SK-N-SH treated with all-trans-retinoic acid at 6 μM for 48 hours (cell line): Measurements from ENCODE around the gene E2F8.

Experiments
- ATAC-seq: fragments of 200-7000 bp; cut with Tn5 transposase; 3 replicates; pipeline ENCODE4 v1.9.1; 2020; ENCODE audit warnings: mild to moderate bottlenecking, moderate library complexity
- BACH2 ChIP-seq: fragments of 250-450 bp; sonication (Bioruptor Pico); IDR thresholded peaks from 2 replicates; pipeline ENCODE4 v1.9.0; 2021; ENCODE audit warnings: mild to moderate bottlenecking, borderline replicate concordance
- CSDC2 ChIP-seq: fragments of 250-450 bp; sonication (Bioruptor Pico); IDR thresholded peaks from 2 replicates; pipeline ENCODE4 v1.5.0; 2020; ENCODE audit warnings: mild to moderate bottlenecking, moderate library complexity
- ESRRG ChIP-seq: fragments of 250-450 bp; sonication (Bioruptor Pico); IDR thresholded peaks from 2 replicates; pipeline ENCODE4 v1.6.1; 2021; ENCODE audit warnings: mild to moderate bottlenecking
- GLIS3 ChIP-seq: fragments of 250-450 bp; sonication (Bioruptor Pico); IDR thresholded peaks from 2 replicates; pipeline ENCODE4 v1.5.0; 2020; ENCODE audit warnings: mild to moderate bottlenecking, moderate library complexity
- ISL1 ChIP-seq: fragments of 250-450 bp; sonication (Bioruptor Pico); IDR thresholded peaks from 2 replicates; pipeline ENCODE4 v2.1.2; 2022; ENCODE audit warnings: mild to moderate bottlenecking, moderate library complexity
- OSR1 ChIP-seq: fragments of 250-450 bp; sonication (Bioruptor Pico); IDR thresholded peaks from 2 replicates; pipeline ENCODE4 v1.8.0; 2022; ENCODE audit warnings: moderate library complexity, mild to moderate bottlenecking, inconsistent platforms
- PPARA ChIP-seq: fragments of 250-450 bp; sonication (Bioruptor Pico); IDR thresholded peaks from 2 replicates; pipeline ENCODE4 v1.5.0; 2020; ENCODE audit warnings: mild to moderate bottlenecking, borderline replicate concordance
- SNAI2 ChIP-seq: fragments of 250-450 bp; sonication (Bioruptor Pico); IDR thresholded peaks from 2 replicates; pipeline ENCODE4 v1.5.0; 2020; ENCODE audit warnings: mild to moderate bottlenecking, moderate library complexity
- TCF4 ChIP-seq: fragments of 250-450 bp; sonication (Bioruptor Pico); IDR thresholded peaks from 2 replicates; pipeline ENCODE4 v1.8.0; 2021; ENCODE audit warnings: mild to moderate bottlenecking, moderate library complexity, borderline replicate concordance
- TOX ChIP-seq: fragments of 250-450 bp; sonication (Bioruptor Pico); IDR thresholded peaks from 2 replicates; pipeline ENCODE4 v1.8.0; 2021; ENCODE audit warnings: mild to moderate bottlenecking, moderate library complexity, borderline replicate concordance
- TSHZ2 ChIP-seq: fragments of 250-450 bp; sonication (Bioruptor Pico); IDR thresholded peaks from 2 replicates; pipeline ENCODE4 v1.5.0; 2020; ENCODE audit warnings: mild to moderate bottlenecking, moderate library complexity
- ZC3H10 ChIP-seq: fragments of 250-450 bp; sonication (Bioruptor Pico); IDR thresholded peaks from 2 replicates; pipeline ENCODE4 v1.5.1; 2021; ENCODE audit warnings: mild to moderate bottlenecking, moderate library complexity
- ZFP3 ChIP-seq: fragments of 250-450 bp; sonication (Bioruptor Pico); IDR thresholded peaks from 2 replicates; pipeline ENCODE4 v1.5.0; 2020; ENCODE audit warnings: mild to moderate bottlenecking, moderate library complexity
- ZFP30 ChIP-seq: fragments of 450-650 bp; formaldehyde crosslinking; IDR thresholded peaks from 2 replicates; pipeline ENCODE4 v1.5.0; 2022; ENCODE audit warnings: mild to moderate bottlenecking, moderate library complexity
- ZNF565 ChIP-seq: fragments of 450-650 bp; formaldehyde crosslinking; conservative IDR thresholded peaks from 2 replicates; pipeline ENCODE4 v1.5.0; 2020; ENCODE audit warnings: low read depth, mild to moderate bottlenecking, moderate library complexity
- ZNF70 ChIP-seq: fragments of 450-650 bp; formaldehyde crosslinking; IDR thresholded peaks from 2 replicates; pipeline ENCODE4 v1.5.0; 2020; ENCODE audit warnings: mild to moderate bottlenecking, moderate library complexity
- ZNF8 ChIP-seq: fragments of 450-650 bp; formaldehyde crosslinking; IDR thresholded peaks from 2 replicates; pipeline ENCODE4 v1.5.0; 2020; ENCODE audit warnings: mild to moderate bottlenecking, moderate library complexity
- TF ChIP-seq, protein P1 (sequence below): fragments of 250-450 bp; sonication (Bioruptor Pico); IDR thresholded peaks from 2 replicates; pipeline ENCODE4 v1.5.1; 2020; ENCODE audit warnings: low read depth, mild to moderate bottlenecking, moderate library complexity
- TF ChIP-seq, protein P2 (sequence below): fragments of 250-450 bp; sonication (Bioruptor Pico); IDR thresholded peaks from 2 replicates; pipeline ENCODE4 v1.8.0; 2020; ENCODE audit warnings: mild to moderate bottlenecking, moderate library complexity, borderline replicate concordance
- TF ChIP-seq, protein P3 (sequence below): fragments of 250-450 bp; sonication (Bioruptor Pico); IDR thresholded peaks from 2 replicates; pipeline ENCODE4 v1.5.1; 2021; ENCODE audit warnings: mild to moderate bottlenecking, moderate library complexity
- TF ChIP-seq, protein P4 (sequence below): fragments of 250-450 bp; sonication (Bioruptor Pico); IDR thresholded peaks from 2 replicates; pipeline ENCODE4 v1.8.0; 2021; ENCODE audit warnings: low read depth, mild to moderate bottlenecking, moderate library complexity, borderline replicate concordance

Gene E2F8

GRCh38 chr11:19229671-19230070 is 11.1 kb downstream of the E2F8 start:
- ATAC-seq = no peak
- TF ChIP-seq, protein P1, sequence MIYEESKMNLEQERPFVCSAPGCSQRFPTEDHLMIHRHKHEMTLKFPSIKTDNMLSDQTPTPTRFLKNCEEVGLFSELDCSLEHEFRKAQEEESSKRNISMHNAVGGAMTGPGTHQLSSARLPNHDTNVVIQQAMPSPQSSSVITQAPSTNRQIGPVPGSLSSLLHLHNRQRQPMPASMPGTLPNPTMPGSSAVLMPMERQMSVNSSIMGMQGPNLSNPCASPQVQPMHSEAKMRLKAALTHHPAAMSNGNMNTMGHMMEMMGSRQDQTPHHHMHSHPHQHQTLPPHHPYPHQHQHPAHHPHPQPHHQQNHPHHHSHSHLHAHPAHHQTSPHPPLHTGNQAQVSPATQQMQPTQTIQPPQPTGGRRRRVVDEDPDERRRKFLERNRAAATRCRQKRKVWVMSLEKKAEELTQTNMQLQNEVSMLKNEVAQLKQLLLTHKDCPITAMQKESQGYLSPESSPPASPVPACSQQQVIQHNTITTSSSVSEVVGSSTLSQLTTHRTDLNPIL (CRISPR knock-in tag) = no peak
- TF ChIP-seq OSR1 (no peak), ESRRG (CRISPR knock-in tag) (no peak), TCF4 (CRISPR knock-in tag) (no peak), SNAI2 (CRISPR knock-in tag) (no peak), ZNF8 (CRISPR knock-in tag) (no peak), CSDC2 (CRISPR knock-in tag) (no peak)

GRCh38 chr11:19228968-19229367 is 11.8 kb downstream of the E2F8 start:
- TF ChIP-seq, protein P1 (CRISPR knock-in tag) = no peak
- TF ChIP-seq, protein P2, sequence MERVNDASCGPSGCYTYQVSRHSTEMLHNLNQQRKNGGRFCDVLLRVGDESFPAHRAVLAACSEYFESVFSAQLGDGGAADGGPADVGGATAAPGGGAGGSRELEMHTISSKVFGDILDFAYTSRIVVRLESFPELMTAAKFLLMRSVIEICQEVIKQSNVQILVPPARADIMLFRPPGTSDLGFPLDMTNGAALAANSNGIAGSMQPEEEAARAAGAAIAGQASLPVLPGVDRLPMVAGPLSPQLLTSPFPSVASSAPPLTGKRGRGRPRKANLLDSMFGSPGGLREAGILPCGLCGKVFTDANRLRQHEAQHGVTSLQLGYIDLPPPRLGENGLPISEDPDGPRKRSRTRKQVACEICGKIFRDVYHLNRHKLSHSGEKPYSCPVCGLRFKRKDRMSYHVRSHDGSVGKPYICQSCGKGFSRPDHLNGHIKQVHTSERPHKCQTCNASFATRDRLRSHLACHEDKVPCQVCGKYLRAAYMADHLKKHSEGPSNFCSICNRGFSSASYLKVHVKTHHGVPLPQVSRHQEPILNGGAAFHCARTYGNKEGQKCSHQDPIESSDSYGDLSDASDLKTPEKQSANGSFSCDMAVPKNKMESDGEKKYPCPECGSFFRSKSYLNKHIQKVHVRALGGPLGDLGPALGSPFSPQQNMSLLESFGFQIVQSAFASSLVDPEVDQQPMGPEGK (CRISPR knock-in tag) = no peak
- TF ChIP-seq SNAI2 (CRISPR knock-in tag) (no peak), TSHZ2 (CRISPR knock-in tag) (no peak), ZNF565 (no peak), ZNF70 (CRISPR knock-in tag) (no peak), ESRRG (CRISPR knock-in tag) (no peak), PPARA (CRISPR knock-in tag) (no peak), ZFP3 (CRISPR knock-in tag) (no peak), TCF4 (CRISPR knock-in tag) (no peak), ZC3H10 (CRISPR knock-in tag) (no peak), CSDC2 (CRISPR knock-in tag) (no peak), ISL1 (CRISPR knock-in tag) (no peak)
- TF ChIP-seq, protein P3, sequence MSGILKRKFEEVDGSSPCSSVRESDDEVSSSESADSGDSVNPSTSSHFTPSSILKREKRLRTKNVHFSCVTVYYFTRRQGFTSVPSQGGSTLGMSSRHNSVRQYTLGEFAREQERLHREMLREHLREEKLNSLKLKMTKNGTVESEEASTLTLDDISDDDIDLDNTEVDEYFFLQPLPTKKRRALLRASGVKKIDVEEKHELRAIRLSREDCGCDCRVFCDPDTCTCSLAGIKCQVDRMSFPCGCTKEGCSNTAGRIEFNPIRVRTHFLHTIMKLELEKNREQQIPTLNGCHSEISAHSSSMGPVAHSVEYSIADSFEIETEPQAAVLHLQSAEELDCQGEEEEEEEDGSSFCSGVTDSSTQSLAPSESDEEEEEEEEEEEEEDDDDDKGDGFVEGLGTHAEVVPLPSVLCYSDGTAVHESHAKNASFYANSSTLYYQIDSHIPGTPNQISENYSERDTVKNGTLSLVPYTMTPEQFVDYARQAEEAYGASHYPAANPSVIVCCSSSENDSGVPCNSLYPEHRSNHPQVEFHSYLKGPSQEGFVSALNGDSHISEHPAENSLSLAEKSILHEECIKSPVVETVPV = no peak
- ATAC-seq = no peak

DNA sequence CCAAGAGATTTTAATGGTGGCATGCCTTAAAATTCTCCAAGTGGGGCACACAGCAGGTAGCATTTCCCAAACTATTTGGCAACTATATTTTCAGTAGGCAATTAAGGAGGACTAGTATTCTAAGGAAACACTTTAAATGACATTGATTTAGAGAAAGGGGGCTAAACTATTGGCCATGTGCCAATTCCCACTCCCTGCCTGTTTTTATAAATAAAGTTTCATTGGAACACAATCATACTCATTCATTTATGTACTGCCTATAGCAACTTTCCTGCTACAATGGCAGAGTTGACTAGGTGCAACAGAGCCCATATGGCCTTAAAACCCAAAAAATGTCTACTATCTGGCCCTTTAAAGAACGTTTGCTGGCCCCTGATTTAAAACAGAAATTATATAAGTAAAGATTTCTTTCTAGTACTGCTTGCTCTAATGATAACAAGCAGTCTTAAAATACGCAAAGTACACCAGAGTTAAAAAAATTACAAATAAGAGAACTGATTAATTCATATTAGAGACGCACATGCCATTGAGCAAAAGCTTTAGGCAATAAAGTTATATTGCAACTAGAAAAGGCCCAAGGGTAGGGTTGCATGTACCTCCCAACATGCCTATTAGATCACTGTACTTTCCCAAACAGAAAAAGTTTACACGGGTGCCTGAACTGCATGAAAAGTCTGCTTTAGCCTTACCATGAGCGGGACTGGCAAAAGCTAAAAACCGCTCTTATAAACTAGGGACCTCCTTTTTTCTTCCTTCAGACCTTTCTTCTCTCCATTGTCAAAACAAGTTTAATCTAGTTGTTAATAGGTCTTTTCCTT is 14.2 kb downstream of the E2F8 start:
- TF ChIP-seq, protein P4, sequence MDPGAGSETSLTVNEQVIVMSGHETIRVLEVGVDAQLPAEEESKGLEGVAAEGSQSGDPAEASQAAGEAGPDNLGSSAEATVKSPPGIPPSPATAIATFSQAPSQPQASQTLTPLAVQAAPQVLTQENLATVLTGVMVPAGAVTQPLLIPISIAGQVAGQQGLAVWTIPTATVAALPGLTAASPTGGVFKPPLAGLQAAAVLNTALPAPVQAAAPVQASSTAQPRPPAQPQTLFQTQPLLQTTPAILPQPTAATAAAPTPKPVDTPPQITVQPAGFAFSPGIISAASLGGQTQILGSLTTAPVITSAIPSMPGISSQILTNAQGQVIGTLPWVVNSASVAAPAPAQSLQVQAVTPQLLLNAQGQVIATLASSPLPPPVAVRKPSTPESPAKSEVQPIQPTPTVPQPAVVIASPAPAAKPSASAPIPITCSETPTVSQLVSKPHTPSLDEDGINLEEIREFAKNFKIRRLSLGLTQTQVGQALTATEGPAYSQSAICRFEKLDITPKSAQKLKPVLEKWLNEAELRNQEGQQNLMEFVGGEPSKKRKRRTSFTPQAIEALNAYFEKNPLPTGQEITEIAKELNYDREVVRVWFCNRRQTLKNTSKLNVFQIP = no peak
- TF ChIP-seq TCF4 (CRISPR knock-in tag) (no peak), OSR1 (no peak), PPARA (CRISPR knock-in tag) (no peak), ZC3H10 (CRISPR knock-in tag) (no peak), ESRRG (CRISPR knock-in tag) (no peak), GLIS3 (CRISPR knock-in tag) (no peak), ZFP30 (CRISPR knock-in tag) (no peak), TOX (no peak), BACH2 (CRISPR knock-in tag) (no peak)
- TF ChIP-seq, protein P1 (CRISPR knock-in tag) = no peak
- no peak for ATAC-seq
